ENCODE measurements around the gene UQCC5. TPM values are rescaled to one million over a fixed set of nuclear protein-coding genes. Genes with fewer than 3 reads are reported as not detected.

The UQCC5 gene
- total and polyA plus RNA-seq, 4 donors, result 3.3 to 39.9 (median 6.8) TPM

- Histone ChIP-seq H3K36me3 (ENCODE audit: control insufficient read depth in 4 of 4, insufficient read depth in 3 of 4, low read depth in 1 of 4, low read length in 3 of 4) (no peaks in the 10 kb centered on the region), H3K27me3 (ENCODE audit: control insufficient read depth in 4 of 4, insufficient read depth in 4 of 4, low read length in 3 of 4) (no peaks in the 10 kb centered on the region), H3K9me3 (ENCODE audit: control insufficient read depth in 4 of 4, low read length in 3 of 4) (no peaks in the 10 kb centered on the region), H3K4me3 (ENCODE audit: low read depth in 1 of 3, low read length in 3 of 3) (no peak overlapping the region), H3K4me1 (ENCODE audit: control insufficient read depth in 4 of 4, insufficient read depth in 4 of 4, low read length in 3 of 4) (no peaks in the 10 kb centered on the region), H3K27ac (ENCODE audit: low read depth in 1 of 2, low read length in 2 of 2) (no peak overlapping the region), H3K9ac (ENCODE audit: low read depth in 1 of 2, low read length in 2 of 2) (no peak overlapping the region)
- 77% methylated on average over 6 of the region's 6 CpGs for WGBS
- no peak for DNase-seq (ENCODE audit: low spot score)
- TF ChIP-seq GABPA (IDR thresholded peaks at IDR 0.05 in 1 of 2, conservative IDR thresholded peaks at IDR 0.05 in 1 of 2) (no peak), HNF4G (IDR thresholded peaks at IDR 0.05) (no peak), FOXA1 (IDR thresholded peaks at IDR 0.05) (no peak), MAX (IDR thresholded peaks at IDR 0.05) (no peak), ZBTB33 (IDR thresholded peaks at IDR 0.05) (no peak)
Measured at GRCh38 chr3:52515192-52515591, 21.2 kb upstream of the UQCC5 start.

- Histone ChIP-seq H3K9ac (ENCODE audit: low read depth in 1 of 2, low read length in 2 of 2) (no peak overlapping the region), H3K27me3 (ENCODE audit: control insufficient read depth in 4 of 4, insufficient read depth in 4 of 4, low read length in 3 of 4) (no peaks in the 10 kb centered on the region), H3K27ac (ENCODE audit: low read depth in 1 of 2, low read length in 2 of 2) (no peak overlapping the region), H3K36me3 (ENCODE audit: control insufficient read depth in 4 of 4, insufficient read depth in 3 of 4, low read depth in 1 of 4, low read length in 3 of 4) (no peaks in the 10 kb centered on the region), H3K4me1 (ENCODE audit: control insufficient read depth in 4 of 4, insufficient read depth in 4 of 4, low read length in 3 of 4) (no peaks in the 10 kb centered on the region), H3K4me3 (ENCODE audit: low read depth in 1 of 3, low read length in 3 of 3) (no peak overlapping the region), H3K9me3 (ENCODE audit: control insufficient read depth in 4 of 4, low read length in 3 of 4) (no peaks in the 10 kb centered on the region)
- WGBS, result 92% methylated on average over 19 of the region's 19 CpGs
- no peak for DNase-seq (ENCODE audit: low spot score)
- no peak for TF ChIP-seq CTCF (IDR thresholded peaks at IDR 0.05; ENCODE audit: low read depth, low read length, missing input control)
- no peak for TF ChIP-seq FOXA1 (IDR thresholded peaks at IDR 0.05)
- TF ChIP-seq EGR1 (IDR thresholded peaks at IDR 0.05; ENCODE audit: low read depth in 2 of 2), result no peak
- no peak for TF ChIP-seq TAF1 (conservative IDR thresholded peaks at IDR 0.05)
- TF ChIP-seq MAX (IDR thresholded peaks at IDR 0.05), result no peak
- no peak for TF ChIP-seq HNF4G (IDR thresholded peaks at IDR 0.05)
- no peak for TF ChIP-seq REST (IDR thresholded peaks at IDR 0.05)
- TF ChIP-seq ZBTB33 (IDR thresholded peaks at IDR 0.05), result no peak
- no peak for TF ChIP-seq JUND (IDR thresholded peaks at IDR 0.05)
- TF ChIP-seq SP1 (IDR thresholded peaks at IDR 0.05), result no peak
- TF ChIP-seq NR2F2 (IDR thresholded peaks at IDR 0.05), result no peak
- no peak for TF ChIP-seq RXRA (IDR thresholded peaks at IDR 0.05)
- no peak for TF ChIP-seq GABPA (IDR thresholded peaks at IDR 0.05 in 1 of 2, conservative IDR thresholded peaks at IDR 0.05 in 1 of 2)
- TF ChIP-seq YY1 (IDR thresholded peaks at IDR 0.05), result no peak
- TF ChIP-seq FOXA2 (IDR thresholded peaks at IDR 0.05), result no peak
- TF ChIP-seq ATF3 (IDR thresholded peaks at IDR 0.05), result no peak
- no peak for TF ChIP-seq RAD21 (IDR thresholded peaks at IDR 0.05)
- no peak for TF ChIP-seq HNF4A (conservative IDR thresholded peaks at IDR 0.05)
Measured at GRCh38 chr3:52516509-52517195, 19.8 kb upstream of the UQCC5 start.

Measured in liver (tissue), 9 donors.